Adrenal gland (tissue), 5 donors: ENCODE measurements around the gene CSNK2B.

Experiments
- POLR2A ChIP-seq, 2 donors: fragments of 450-650 bp; IDR thresholded peaks; one replicate each; pipeline ENCODE4 v1.6.1; 2017; ENCODE audit warnings: antibody characterized with exemption in 2 of 2, mild to moderate bottlenecking in 2 of 2, moderate library complexity in 1 of 2
- TF ChIP-seq, protein P1 (sequence below), 6 experiments: fragments of 450-650 bp in 4 of 6; fragments of 200-600 bp in 2 of 6; sonication (generic) in 1 of 6; IDR thresholded peaks; 1 replicate in 5 of 6; 2 replicates in 1 of 6; pipeline versions ENCODE4 v1.5.1 to v1.8.0; 2016 to 2021; ENCODE audit warnings: antibody characterized with exemption in 6 of 6, mild to moderate bottlenecking in 2 of 6, moderate library complexity in 1 of 6
- donor health status: DM: no; HTN: no; CAD: no.

GRCh38 chr6:31705931-31706330, 40.1 kb downstream of the CSNK2B start:
- TF ChIP-seq POLR2A (IDR thresholded peaks at IDR 0.05): no peak
- TF ChIP-seq, protein P1, sequence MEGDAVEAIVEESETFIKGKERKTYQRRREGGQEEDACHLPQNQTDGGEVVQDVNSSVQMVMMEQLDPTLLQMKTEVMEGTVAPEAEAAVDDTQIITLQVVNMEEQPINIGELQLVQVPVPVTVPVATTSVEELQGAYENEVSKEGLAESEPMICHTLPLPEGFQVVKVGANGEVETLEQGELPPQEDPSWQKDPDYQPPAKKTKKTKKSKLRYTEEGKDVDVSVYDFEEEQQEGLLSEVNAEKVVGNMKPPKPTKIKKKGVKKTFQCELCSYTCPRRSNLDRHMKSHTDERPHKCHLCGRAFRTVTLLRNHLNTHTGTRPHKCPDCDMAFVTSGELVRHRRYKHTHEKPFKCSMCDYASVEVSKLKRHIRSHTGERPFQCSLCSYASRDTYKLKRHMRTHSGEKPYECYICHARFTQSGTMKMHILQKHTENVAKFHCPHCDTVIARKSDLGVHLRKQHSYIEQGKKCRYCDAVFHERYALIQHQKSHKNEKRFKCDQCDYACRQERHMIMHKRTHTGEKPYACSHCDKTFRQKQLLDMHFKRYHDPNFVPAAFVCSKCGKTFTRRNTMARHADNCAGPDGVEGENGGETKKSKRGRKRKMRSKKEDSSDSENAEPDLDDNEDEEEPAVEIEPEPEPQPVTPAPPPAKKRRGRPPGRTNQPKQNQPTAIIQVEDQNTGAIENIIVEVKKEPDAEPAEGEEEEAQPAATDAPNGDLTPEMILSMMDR (IDR thresholded peaks at IDR 0.05): no peak
